Transverse colon (tissue), 4 donors: ENCODE results near the gene PTPRO. TPM values are rescaled to one million over a fixed set of nuclear protein-coding genes. Genes with fewer than 3 reads are reported as not detected.

Source experiments
- DNase-seq: peaks from one replicate; pipeline ENCODE4 v3.0.0-alpha.2; 2019
- H3K27ac ChIP-seq, 4 donors: fragments of 200-600 bp; sonication (generic); 2 replicates each; pipeline ENCODE4 v1.5.1; 2016 to 2018; ENCODE audit warnings: inconsistent platforms in 4 of 4
- H3K27me3 ChIP-seq: fragments of 200-600 bp; sonication (generic); 2 replicates; pipeline ENCODE4 v1.5.1; 2017; ENCODE audit warnings: inconsistent platforms
- H3K36me3 ChIP-seq, 4 donors: fragments of 200-600 bp; sonication (generic); 2 replicates each; pipeline ENCODE4 v1.5.1; 2017 to 2019; ENCODE audit warnings: inconsistent platforms in 4 of 4
- H3K4me1 ChIP-seq, 4 donors: fragments of 200-600 bp; sonication (generic); 2 replicates each; pipeline ENCODE4 v1.5.1; 2017 to 2020; ENCODE audit warnings: inconsistent platforms in 4 of 4
- H3K4me3 ChIP-seq, 4 donors: fragments of 200-600 bp; sonication (generic); 1 replicate in 1 of 4; 2 replicates in 3 of 4; pipeline versions ENCODE4 v1.5.1 to v1.6.1; 2017 to 2019; ENCODE audit warnings: inconsistent platforms in 4 of 4
- H3K9me3 ChIP-seq, 2 donors: fragments of 200-600 bp; sonication (generic); 2 replicates each; pipeline ENCODE4 v1.5.1; 2017 to 2019; ENCODE audit warnings: inconsistent platforms in 2 of 2
- CTCF ChIP-seq, 5 experiments: fragments of 200-600 bp in 3 of 5; fragments of 450-650 bp in 2 of 5; sonication (generic) in 3 of 5; IDR thresholded peaks; 1 replicate in 2 of 5; 2 replicates in 3 of 5; pipeline ENCODE4 v1.5.1; 2016 to 2017; ENCODE audit warnings: antibody characterized with exemption in 5 of 5, inconsistent platforms in 3 of 5, mild to moderate bottlenecking in 2 of 5, moderate library complexity in 1 of 5
- EP300 ChIP-seq: sonication (generic); formaldehyde crosslinking; IDR thresholded peaks from one replicate; pipeline ENCODE4 v1.6.1; 2017; ENCODE audit warnings: antibody characterized with exemption, low read depth
- POLR2A ChIP-seq: fragments of 450-650 bp; IDR thresholded peaks from one replicate; pipeline ENCODE4 v1.6.1; 2016; ENCODE audit warnings: antibody characterized with exemption, mild to moderate bottlenecking, moderate library complexity
- POLR2AphosphoS5 ChIP-seq, 3 donors: sonication (generic); formaldehyde crosslinking; IDR thresholded peaks; one replicate each; pipeline ENCODE4 v1.6.1; 2016; ENCODE audit warnings: antibody characterized with exemption in 3 of 3
- WGBS, 2 donors: methylation state at CpG; one replicate each; pipeline ENCODE4 v1.1.5; 2018; ENCODE audit warnings: low coverage in 1 of 2; 5-methylcytosine and 5-hydroxymethylcytosine counted together
- in situ Hi-C, 4 donors: fragments of 200-750 bp; cut with MboI; loops; one replicate each; pipeline versions ENCODE4 v1.15.0 to v1.15.1; 2017; ENCODE audit warnings: low sequenced_read_pairs in 3 of 4, low pct_ligation_motif_present in 1 of 4, low pct_unique_long_range_greater_than_20kb in 1 of 4
- intact Hi-C: fragments of 100-400 bp; cut with DNase I; formaldehyde crosslinking; loops from one replicate; pipeline ENCODE4 v1.15.1; 2023; ENCODE audit warnings: low total_unique reads
- total RNA-seq, 4 donors: library from RNA; depleted of rRNA; stranded (reverse); fragments of >200 nt; gene quantifications; one replicate each; pipeline ENCODE4 v1.1.0, GENCODE V29; 2016

Gene PTPRO
- total RNA-seq, 4 donors from 2014 or later = 0.75 to 7.9 (median 5.5) TPM

GRCh38 chr12:15525441-15525840, 203.1 kb downstream of the PTPRO start:
- WGBS, 2 donors = 68 to 88% methylated on average over 2 of the region's 2 CpGs
- intact Hi-C loops = loop anchor here (10.0 kb wide), 1 partner anchor 251 kb away; no protein-coding TSS in a partner anchor
- in situ Hi-C loops = loop anchor here (10.0 kb wide), 2 partner anchors 241 to 251 kb away; no protein-coding TSS in a partner anchor

GRCh38 chr12:15526033-15526432, 203.7 kb downstream of the PTPRO start:
- Histone ChIP-seq H3K4me1 (no peaks in the 10 kb centered on the region), H3K27me3 (peaks cover 4% of the 10 kb centered on the region), H3K9me3 (peaks cover 0 to 8% of the 10 kb centered on the region in 2 donors), H3K4me3 (no peak overlapping the region), H3K36me3 (no peaks in the 10 kb centered on the region), H3K27ac (no peak overlapping the region)
- WGBS, 2 donors = 67 to 73% methylated on average over 4 of the region's 4 CpGs
- in situ Hi-C loops = loop anchor here (10.0 kb wide), 2 partner anchors 241 to 251 kb away; no protein-coding TSS in a partner anchor
- no peak for TF ChIP-seq POLR2AphosphoS5 (IDR thresholded peaks at IDR 0.05)
- peak in 1 of 5 experiments; percentile 38 for TF ChIP-seq CTCF (IDR thresholded peaks at IDR 0.05)
- TF ChIP-seq EP300 = no peak
- no peak for TF ChIP-seq POLR2A
- intact Hi-C loops = loop anchor here (10.0 kb wide), 1 partner anchor 251 kb away; no protein-coding TSS in a partner anchor
- DNase-seq = no peak

More at GRCh38 chr12:15525441-15525840, 203.1 kb downstream of the PTPRO start:
- Histone ChIP-seq H3K4me1 (no peaks in the 10 kb centered on the region), H3K27ac (no peak overlapping the region), H3K27me3 (peaks cover 4% of the 10 kb centered on the region), H3K36me3 (no peaks in the 10 kb centered on the region), H3K9me3 (peaks cover 0 to 8% of the 10 kb centered on the region in 2 donors), H3K4me3 (no peak overlapping the region)
- no peak for DNase-seq
- no peak for TF ChIP-seq CTCF (IDR thresholded peaks at IDR 0.05)
- TF ChIP-seq POLR2A = no peak
- TF ChIP-seq POLR2AphosphoS5 (IDR thresholded peaks at IDR 0.05) = no peak
- no peak for TF ChIP-seq EP300

GRCh38 chr12:15527201-15528080, 205.1 kb downstream of the PTPRO start:
- in situ Hi-C loops (loop anchor here (10.0 kb wide), 2 partner anchors 243 to 253 kb away; no protein-coding TSS in a partner anchor), intact Hi-C loops (loop anchor here (10.0 kb wide), 1 partner anchor 253 kb away; no protein-coding TSS in a partner anchor)
- Histone ChIP-seq H3K27ac (no peak overlapping the region), H3K4me3 (no peak overlapping the region), H3K9me3 (peaks cover 0 to 8% of the 10 kb centered on the region in 2 donors), H3K36me3 (no peaks in the 10 kb centered on the region), H3K4me1 (peaks cover 0 to 3% (median under 1%) of the 10 kb centered on the region in 4 donors), H3K27me3 (peaks cover 4% of the 10 kb centered on the region)
- 68 to 81% methylated on average over 5 to 8 of the region's 8 CpGs for WGBS, 2 donors
- DNase-seq = peak; percentile 36
- TF ChIP-seq CTCF (IDR thresholded peaks at IDR 0.05) (peak in 1 of 5 experiments; percentile 14), POLR2A (no peak)

- Histone ChIP-seq H3K4me3 (no peak overlapping the region), H3K9me3 (peaks cover 0 to 8% of the 10 kb centered on the region in 2 donors), H3K27me3 (peaks cover 4% of the 10 kb centered on the region), H3K4me1 (peaks cover 0 to 15% (median 5%) of the 10 kb centered on the region in 4 donors), H3K27ac (no peak overlapping the region), H3K36me3 (no peaks in the 10 kb centered on the region)
- intact Hi-C loops (loop anchor here (10.0 kb wide), 1 partner anchor 254 kb away; no protein-coding TSS in a partner anchor), in situ Hi-C loops (loop anchor here (10.0 kb wide), 2 partner anchors 244 to 254 kb away; no protein-coding TSS in a partner anchor)
- 96 to 100% methylated on average over 1 to 2 of the region's 2 CpGs for WGBS, 2 donors
- TF ChIP-seq CTCF (IDR thresholded peaks at IDR 0.05) (no peak), POLR2A (no peak), EP300 (no peak), POLR2AphosphoS5 (IDR thresholded peaks at IDR 0.05) (no peak)
- no peak for DNase-seq
Observed at GRCh38 chr12:15528666-15529065, 206.4 kb downstream of the PTPRO start.
